IMR-90 (cell line): ENCODE results near the gene NCKAP5. TPM values are rescaled to one million over a fixed set of nuclear protein-coding genes. Genes with fewer than 3 reads are reported as not detected.

ENCODE experiments used
- ATAC-seq: fragments of 200-7000 bp; cut with Tn5 transposase; 2 replicates; pipeline ENCODE4 v1.9.1; 2020; ENCODE audit warnings: low read depth, mild to moderate bottlenecking, moderate library complexity
- BruUV-seq: library from RNA; stranded (reverse); fragments of 400-500 nt; replicated peaks from 2 replicates; lab custom pipeline; 2021; lab: Mats Ljungman, UMichigan
- CTCF ChIA-PET: fragments of 300-600 bp; formaldehyde crosslinking; extraction: SDS; loops from one replicate; lab custom pipeline; 2021; ENCODE audit warnings: antibody characterized with exemption; lab: Yijun Ruan, JAX
- POLR2A ChIA-PET: fragments of 300-600 bp; sonication (Branson Sonifier 250); formaldehyde crosslinking; loops from one replicate; lab custom pipeline; 2022; ENCODE audit warnings: antibody characterized with exemption; ENCODE audit not compliant: unreplicated experiment; lab: Charles Lee
- DNase-seq: peaks from one replicate; pipeline ENCODE4 v3.0.0; 2013
- H2AFZ ChIP-seq: replicated peaks from 2 replicates; pipeline ENCODE3; 2013; ENCODE audit warnings: low read length, mild to moderate bottlenecking; ENCODE audit not compliant: poor library complexity
- H2AK5ac ChIP-seq: 2 replicates; pipeline ENCODE4 v1.6.1; 2013; ENCODE audit warnings: low read depth, low read length, inconsistent platforms
- H2AK9ac ChIP-seq: replicated peaks from 2 replicates; pipeline ENCODE3; 2013; ENCODE audit warnings: mild to moderate bottlenecking, low read depth, low read length, moderate library complexity; ENCODE audit not compliant: poor library complexity
- H2BK120ac ChIP-seq: 2 replicates; pipeline ENCODE4 v1.6.1; 2013; ENCODE audit warnings: low read depth, low read length, inconsistent platforms
- H2BK15ac ChIP-seq: 3 replicates; pipeline ENCODE4 v1.6.1; 2013; ENCODE audit warnings: low read depth, low read length, inconsistent platforms
- H2BK20ac ChIP-seq: 2 replicates; pipeline ENCODE4 v1.6.1; 2013; ENCODE audit warnings: low read depth, mild to moderate bottlenecking, inconsistent platforms, low read length, moderate library complexity
- H2BK5ac ChIP-seq: 2 replicates; pipeline ENCODE4 v1.6.1; 2013; ENCODE audit warnings: mild to moderate bottlenecking, low read depth, low read length, inconsistent platforms; ENCODE audit not compliant: poor library complexity, severe bottlenecking
- H3K14ac ChIP-seq: replicated peaks from 2 replicates; pipeline ENCODE4 v1.6.1; 2013; ENCODE audit warnings: low read depth, low read length, inconsistent platforms
- H3K18ac ChIP-seq: 2 replicates; pipeline ENCODE4 v1.6.1; 2013; ENCODE audit warnings: low read depth, low read length, control low read depth
- H3K23ac ChIP-seq: 2 replicates; pipeline ENCODE4 v1.6.1; 2013; ENCODE audit warnings: low read depth, low read length, inconsistent platforms
- H3K27ac ChIP-seq: 2 replicates; pipeline ENCODE4 v1.5.1; 2013; ENCODE audit warnings: mild to moderate bottlenecking, control low read depth, low read length; ENCODE audit not compliant: insufficient read depth
- H3K27me3 ChIP-seq: 2 replicates; pipeline ENCODE4 v1.6.1; 2013; ENCODE audit warnings: low read length; ENCODE audit not compliant: control insufficient read depth, insufficient read depth
- H3K36me3 ChIP-seq: 2 replicates; pipeline ENCODE4 v1.6.1; 2013; ENCODE audit warnings: low read length, mixed read lengths; ENCODE audit not compliant: control insufficient read depth, insufficient read depth
- H3K4ac ChIP-seq: 2 replicates; pipeline ENCODE4 v1.6.1; 2013; ENCODE audit warnings: low read depth, low read length, inconsistent platforms
- H3K4me1 ChIP-seq: 2 replicates; pipeline ENCODE4 v1.6.1; 2013; ENCODE audit warnings: low read length, mixed read lengths; ENCODE audit not compliant: control insufficient read depth, insufficient read depth
- H3K4me2 ChIP-seq: 2 replicates; pipeline ENCODE4 v1.6.1; 2013; ENCODE audit warnings: low read depth, mild to moderate bottlenecking, control low read depth, low read length, moderate library complexity
- H3K4me3 ChIP-seq: 2 replicates; pipeline ENCODE4 v1.5.1; 2013; ENCODE audit warnings: low read depth, mild to moderate bottlenecking, control low read depth, low read length, moderate library complexity; ENCODE audit not compliant: insufficient read depth
- H3K56ac ChIP-seq: 2 replicates; pipeline ENCODE4 v1.6.1; 2013; ENCODE audit warnings: low read length, inconsistent platforms; ENCODE audit not compliant: insufficient read depth; ENCODE audit errors: extremely low read depth
- H3K79me1 ChIP-seq, 2 experiments: 2 replicates each; pipeline ENCODE4 v1.6.1; 2013; ENCODE audit warnings: low read length in 2 of 2, inconsistent platforms in 1 of 2, low read depth in 1 of 2
- H3K9ac ChIP-seq: 2 replicates; pipeline ENCODE4 v1.6.1; 2013; ENCODE audit warnings: low read depth, low read length, control low read depth
- H3K9me1 ChIP-seq: 2 replicates; pipeline ENCODE4 v1.6.1; 2013; ENCODE audit warnings: low read length, inconsistent platforms; ENCODE audit not compliant: insufficient read depth
- H3K9me3 ChIP-seq: 2 replicates; pipeline ENCODE4 v1.6.1; 2013; ENCODE audit warnings: low read length; ENCODE audit not compliant: control insufficient read depth, insufficient read depth
- H4K20me1 ChIP-seq: 2 replicates; pipeline ENCODE4 v1.6.1; 2013; ENCODE audit warnings: low read length, inconsistent platforms; ENCODE audit not compliant: insufficient read depth
- H4K5ac ChIP-seq: 2 replicates; pipeline ENCODE4 v1.6.1; 2013; ENCODE audit warnings: mild to moderate bottlenecking, low read depth, low read length, control low read depth
- H4K8ac ChIP-seq, 2 experiments: 2 replicates each; pipeline ENCODE4 v1.6.1; 2013; ENCODE audit warnings: low read depth in 2 of 2, low read length in 2 of 2, control low read depth in 1 of 2, inconsistent platforms in 1 of 2
- H4K91ac ChIP-seq: 2 replicates; pipeline ENCODE4 v1.6.1; 2013; ENCODE audit warnings: low read depth, low read length, inconsistent platforms; ENCODE audit not compliant: insufficient read depth
- CEBPB ChIP-seq: IDR thresholded peaks from 2 replicates; pipeline ENCODE4 v1.6.1; 2012; ENCODE audit warnings: low read depth, low read length, improper control_type of control experiment
- ELK1 ChIP-seq: fragments of 150-350 bp; IDR thresholded peaks from 2 replicates; pipeline ENCODE4 v1.6.1; 2016; ENCODE audit warnings: low read depth, mild to moderate bottlenecking, low read length, moderate library complexity, borderline replicate concordance
- FOS ChIP-seq: fragments of 150-350 bp; IDR thresholded peaks from 2 replicates; pipeline ENCODE4 v1.6.1; 2016; ENCODE audit warnings: low read depth, low read length
- MAFK ChIP-seq: IDR thresholded peaks from 2 replicates; pipeline ENCODE4 v1.6.1; 2012; ENCODE audit warnings: low read depth, low read length, improper control_type of control experiment
- MXI1 ChIP-seq: IDR thresholded peaks from 2 replicates; pipeline ENCODE4 v1.6.1; 2012; ENCODE audit warnings: low read depth, mild to moderate bottlenecking, low read length, moderate library complexity, borderline replicate concordance
- RAD21 ChIP-seq: IDR thresholded peaks from 2 replicates; pipeline ENCODE4 v1.6.1; 2012; ENCODE audit warnings: low read length, improper control_type of control experiment
- RCOR1 ChIP-seq: IDR thresholded peaks from 2 replicates; pipeline ENCODE4 v1.6.1; 2012; ENCODE audit warnings: mild to moderate bottlenecking, low read length, improper control_type of control experiment; ENCODE audit not compliant: insufficient replicate concordance
- WGBS, 2 experiments: methylation state at CpG; one replicate each; pipeline versions ENCODE4 v1.1.5 to v1.1.7; 2013; ENCODE audit warnings: missing lambda C conversion rate in 2 of 2; ENCODE audit not compliant: insufficient read length in 1 of 2; ENCODE audit errors: extremely low coverage in 2 of 2; 5-methylcytosine and 5-hydroxymethylcytosine counted together
- dilution Hi-C: fragments of 300-500 bp; cut with HindIII; formaldehyde crosslinking; loops from one replicate; pipeline ENCODE4 v1.14.3; 2018; ENCODE audit warnings: low sequenced_read_pairs; ENCODE audit not compliant: unreplicated experiment
- in situ Hi-C: fragments of 300-500 bp; cut with MboI; formaldehyde crosslinking; loops from 3 replicates; pipeline ENCODE4 v1.14.3; 2019; ENCODE audit warnings: low sequenced_read_pairs, inconsistent platforms, mixed read lengths
- intact Hi-C: fragments of 100-400 bp; cut with micrococcal nuclease; formaldehyde crosslinking; loops from 2 replicates; pipeline ENCODE4 v1.10.0; 2022
- polyA plus RNA-seq, 3 experiments: library from polyadenylated mRNA; depleted of rRNA; stranded (reverse); fragments of >200 nt; gene quantifications; 2 replicates each; pipeline ENCODE4 v1.2.3, GENCODE V29; 2012; ENCODE audit warnings: low replicate concordance in 1 of 3
- total RNA-seq: library from RNA; depleted of rRNA; stranded (reverse); fragments of >200 nt; gene quantifications from 2 replicates; pipeline ENCODE4 v1.2.3, GENCODE V29; 2012

Gene NCKAP5
- total and polyA plus RNA-seq, 2 of the 4 experiments (the other 2 are of a cell fraction) = 2.7 to 3.9 TPM

DNA sequence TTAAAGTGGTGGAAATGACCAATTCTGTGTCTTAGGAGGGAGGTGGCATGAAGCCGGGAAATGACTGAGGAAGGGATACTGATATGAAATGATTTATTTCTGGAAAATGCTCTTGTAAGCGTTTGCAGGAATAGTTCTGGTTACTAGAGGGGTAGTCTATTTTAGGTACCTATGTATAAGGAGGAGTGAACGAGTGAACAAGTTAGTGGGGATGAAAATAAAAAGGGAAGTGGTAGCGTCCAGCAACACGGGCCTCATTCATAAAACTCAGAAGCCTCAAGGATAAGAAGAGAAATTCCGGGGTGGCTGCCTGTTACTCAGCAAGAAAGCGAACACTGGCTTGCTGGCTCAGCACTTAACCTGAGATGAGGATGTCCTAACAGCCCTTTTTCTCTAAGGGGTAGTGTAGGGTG, 303.3 kb downstream of the NCKAP5 start:
- peak overlapping the region; percentile 78 for H3K56ac ChIP-seq
- H4K8ac ChIP-seq = peak overlapping the region; percentile 85 to 89
- H3K79me1 ChIP-seq = peaks cover 16 to 62% of the 10 kb centered on the region in 2 experiments; a peak in 3 of 4 replicates
- in situ Hi-C loops (no loop called here), intact Hi-C loops (loop anchor here (5.0 to 10.0 kb wide), 3 partner anchors 93 to 577 kb away; no protein-coding TSS in a partner anchor), dilution Hi-C loops (no loop called here)
- no peak for DNase-seq
- no peaks in the 10 kb centered on the region for H3K36me3 ChIP-seq
- ATAC-seq = no peak; the same call in 1 of the 2 replicates
- peaks cover 25% of the 10 kb centered on the region for H3K4me1 ChIP-seq
- peaks cover 6% of the 10 kb centered on the region; the same call in 1 of the 2 replicates for H3K9me1 ChIP-seq
- H3K4me3 ChIP-seq = peak overlapping the region; percentile 63
- H3K27ac ChIP-seq = peak overlapping the region; percentile 96
- H4K91ac ChIP-seq = peak overlapping the region; percentile 99
- H2BK5ac ChIP-seq = peak overlapping the region; percentile 66
- peak overlapping the region; percentile 71 for H2BK20ac ChIP-seq
- peak overlapping the region; percentile 97 for H2AK5ac ChIP-seq
- peak overlapping the region; percentile 93 for H3K9ac ChIP-seq
- H3K14ac ChIP-seq = peak overlapping the region; percentile 98
- peak overlapping the region; percentile 96 for H2BK120ac ChIP-seq
- H3K27me3 ChIP-seq = no peaks in the 10 kb centered on the region
- TF ChIP-seq MXI1 (no peak), MAFK (peak; percentile 51; the same call in 1 of the 2 replicates), RAD21 (no peak), ELK1 (no peak), RCOR1 (no peak), FOS (no peak), CEBPB (no peak)
- H3K4ac ChIP-seq = peak overlapping the region; percentile 98
- POLR2A ChIA-PET = interaction anchor here (0.7 to 1.8 kb wide), 4 partner anchors 29 to 305 kb away, joined by 3 to 10 read pairs (median 4); no protein-coding TSS in a partner anchor
- peak overlapping the region; percentile 91 for H2AK9ac ChIP-seq
- H2AFZ ChIP-seq = no peak overlapping the region
- peak overlapping the region; percentile 90 for H3K23ac ChIP-seq
- H3K18ac ChIP-seq = peak overlapping the region; percentile 94
- WGBS, 2 experiments = 14% methylated on average over 1 of the region's 7 CpGs; no CpG with 5 or more reads in 1 of the 2 experiments
- H2BK15ac ChIP-seq = peak overlapping the region; percentile 67; the same call in 2 of the 3 replicates
- no peaks in the 10 kb centered on the region for H4K20me1 ChIP-seq
- CTCF ChIA-PET = interaction anchor here (0.6 kb wide), 1 partner anchor 30 kb away, joined by 3 read pairs; no protein-coding TSS in a partner anchor
- peak overlapping the region; percentile 90 for H3K4me2 ChIP-seq
- no TSS peak for BruUV-seq
- no peaks in the 10 kb centered on the region for H3K9me3 ChIP-seq
- peak overlapping the region; percentile 85 for H4K5ac ChIP-seq
